Measurements from ENCODE around the gene ABCD1. TPM values are rescaled to one million over a fixed set of nuclear protein-coding genes. Genes with fewer than 3 reads are reported as not detected.

Gene ABCD1
- total and polyA plus RNA-seq, 4 donors, result 4.0 to 10.8 (median 7.6) TPM

DNA sequence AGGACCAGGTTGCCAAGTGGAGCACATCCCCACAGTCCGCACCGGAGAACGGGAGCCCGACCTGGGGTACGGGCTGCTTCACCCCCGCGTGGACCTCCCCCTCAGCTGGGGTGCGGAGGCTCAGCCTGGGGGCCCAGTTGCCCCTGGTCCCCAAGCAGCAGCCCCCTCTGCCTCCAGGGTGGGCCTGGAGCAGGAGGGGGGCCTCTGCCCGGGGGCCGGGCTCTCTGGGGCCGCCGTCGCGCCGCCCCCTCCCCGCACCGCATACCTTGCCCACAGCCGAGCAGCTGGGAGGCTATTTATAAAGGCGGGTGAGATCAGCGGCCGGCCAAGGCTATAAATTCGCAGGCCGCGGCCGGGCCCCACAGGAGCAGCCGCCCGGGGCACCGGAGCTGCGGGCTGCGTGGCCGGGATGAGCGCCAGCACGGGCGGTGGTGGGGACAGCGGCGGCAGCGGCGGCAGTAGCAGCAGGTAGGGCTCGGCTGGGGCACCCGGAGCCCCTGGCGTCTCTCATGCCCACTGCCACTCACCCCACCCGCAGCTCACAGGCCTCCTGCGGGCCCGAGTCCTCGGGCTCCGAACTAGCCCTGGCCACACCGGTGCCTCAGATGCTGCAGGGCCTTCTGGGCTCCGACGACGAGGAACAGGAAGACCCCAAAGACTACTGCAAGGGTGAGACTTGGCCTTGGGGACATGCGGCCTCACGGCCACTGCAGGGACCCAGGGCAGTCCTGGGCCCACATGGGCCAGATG lies 56.2 kb downstream of the ABCD1 start, which contains the start of gene SRPK3 (continued):
- no peak for TF ChIP-seq FOXA2 (IDR thresholded peaks at IDR 0.05)

DNA sequence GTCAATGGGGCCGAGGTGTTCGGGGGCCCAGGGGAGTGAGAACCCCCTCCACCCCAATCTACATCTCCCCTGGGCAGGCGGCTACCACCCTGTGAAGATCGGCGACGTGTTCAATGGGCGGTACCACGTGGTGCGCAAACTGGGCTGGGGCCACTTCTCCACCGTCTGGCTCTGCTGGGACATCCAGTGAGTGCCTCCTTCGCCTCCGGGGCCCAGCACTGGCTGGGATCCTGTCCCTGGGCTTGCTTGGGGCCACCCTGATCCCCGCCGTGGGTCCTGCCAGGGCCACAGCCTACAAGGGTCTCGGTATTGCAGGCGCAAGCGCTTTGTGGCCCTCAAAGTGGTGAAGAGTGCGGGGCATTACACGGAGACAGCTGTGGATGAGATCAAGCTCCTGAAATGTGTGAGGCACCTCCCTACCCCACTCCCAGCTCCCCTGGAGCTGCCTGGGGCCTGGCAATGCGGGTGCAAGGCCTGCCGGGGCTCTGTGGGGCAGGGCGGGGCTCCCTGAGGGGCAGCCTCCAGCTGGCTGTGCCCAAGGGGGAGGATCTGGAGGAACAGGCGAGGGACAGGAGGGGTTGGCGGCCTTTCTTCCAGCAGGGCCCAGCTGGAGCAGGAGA lies 56.9 kb downstream of the ABCD1 start:
- peaks cover 0 to 14% (median 3%) of the 10 kb centered on the region in 4 donors for H3K36me3 ChIP-seq (ENCODE audit: control insufficient read depth in 4 of 4, insufficient read depth in 3 of 4, low read depth in 1 of 4, low read length in 3 of 4)
- H3K4me1 ChIP-seq (ENCODE audit: control insufficient read depth in 4 of 4, insufficient read depth in 4 of 4, low read length in 3 of 4), result no peaks in the 10 kb centered on the region
- no peak overlapping the region for H3K4me3 ChIP-seq (ENCODE audit: low read depth in 1 of 3, low read length in 3 of 3)
- WGBS, result 70% methylated on average over 24 of the region's 24 CpGs
- DNase-seq (ENCODE audit: low spot score), result no peak
- TF ChIP-seq GABPA (IDR thresholded peaks at IDR 0.05 in 1 of 2, conservative IDR thresholded peaks at IDR 0.05 in 1 of 2), result no peak
- TF ChIP-seq, protein P1, sequence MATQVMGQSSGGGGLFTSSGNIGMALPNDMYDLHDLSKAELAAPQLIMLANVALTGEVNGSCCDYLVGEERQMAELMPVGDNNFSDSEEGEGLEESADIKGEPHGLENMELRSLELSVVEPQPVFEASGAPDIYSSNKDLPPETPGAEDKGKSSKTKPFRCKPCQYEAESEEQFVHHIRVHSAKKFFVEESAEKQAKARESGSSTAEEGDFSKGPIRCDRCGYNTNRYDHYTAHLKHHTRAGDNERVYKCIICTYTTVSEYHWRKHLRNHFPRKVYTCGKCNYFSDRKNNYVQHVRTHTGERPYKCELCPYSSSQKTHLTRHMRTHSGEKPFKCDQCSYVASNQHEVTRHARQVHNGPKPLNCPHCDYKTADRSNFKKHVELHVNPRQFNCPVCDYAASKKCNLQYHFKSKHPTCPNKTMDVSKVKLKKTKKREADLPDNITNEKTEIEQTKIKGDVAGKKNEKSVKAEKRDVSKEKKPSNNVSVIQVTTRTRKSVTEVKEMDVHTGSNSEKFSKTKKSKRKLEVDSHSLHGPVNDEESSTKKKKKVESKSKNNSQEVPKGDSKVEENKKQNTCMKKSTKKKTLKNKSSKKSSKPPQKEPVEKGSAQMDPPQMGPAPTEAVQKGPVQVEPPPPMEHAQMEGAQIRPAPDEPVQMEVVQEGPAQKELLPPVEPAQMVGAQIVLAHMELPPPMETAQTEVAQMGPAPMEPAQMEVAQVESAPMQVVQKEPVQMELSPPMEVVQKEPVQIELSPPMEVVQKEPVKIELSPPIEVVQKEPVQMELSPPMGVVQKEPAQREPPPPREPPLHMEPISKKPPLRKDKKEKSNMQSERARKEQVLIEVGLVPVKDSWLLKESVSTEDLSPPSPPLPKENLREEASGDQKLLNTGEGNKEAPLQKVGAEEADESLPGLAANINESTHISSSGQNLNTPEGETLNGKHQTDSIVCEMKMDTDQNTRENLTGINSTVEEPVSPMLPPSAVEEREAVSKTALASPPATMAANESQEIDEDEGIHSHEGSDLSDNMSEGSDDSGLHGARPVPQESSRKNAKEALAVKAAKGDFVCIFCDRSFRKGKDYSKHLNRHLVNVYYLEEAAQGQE (IDR thresholded peaks at IDR 0.05), result no peak
- no peak for TF ChIP-seq YY1 (IDR thresholded peaks at IDR 0.05)
- no peak for TF ChIP-seq TAF1 (conservative IDR thresholded peaks at IDR 0.05)
- TF ChIP-seq, protein P2, sequence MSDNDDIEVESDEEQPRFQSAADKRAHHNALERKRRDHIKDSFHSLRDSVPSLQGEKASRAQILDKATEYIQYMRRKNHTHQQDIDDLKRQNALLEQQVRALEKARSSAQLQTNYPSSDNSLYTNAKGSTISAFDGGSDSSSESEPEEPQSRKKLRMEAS (IDR thresholded peaks at IDR 0.05), result no peak
- TF ChIP-seq NR2F2 (IDR thresholded peaks at IDR 0.05), result no peak
- TF ChIP-seq FOXA1 (IDR thresholded peaks at IDR 0.05), result no peak
- TF ChIP-seq JUND (IDR thresholded peaks at IDR 0.05), result no peak
- no peak for TF ChIP-seq HNF4G (IDR thresholded peaks at IDR 0.05)
- no peak for TF ChIP-seq FOXA2 (IDR thresholded peaks at IDR 0.05)
- no peak for TF ChIP-seq HNF4A (conservative IDR thresholded peaks at IDR 0.05)
- no peak overlapping the region for H3K9ac ChIP-seq (ENCODE audit: low read depth in 1 of 2, low read length in 2 of 2)
- H3K27ac ChIP-seq (ENCODE audit: low read depth in 1 of 2, low read length in 2 of 2), result no peak overlapping the region
- H3K27me3 ChIP-seq (ENCODE audit: control insufficient read depth in 4 of 4, insufficient read depth in 4 of 4, low read length in 3 of 4), result no peaks in the 10 kb centered on the region
- no peaks in the 10 kb centered on the region for H3K9me3 ChIP-seq (ENCODE audit: control insufficient read depth in 4 of 4, low read length in 3 of 4)

DNA sequence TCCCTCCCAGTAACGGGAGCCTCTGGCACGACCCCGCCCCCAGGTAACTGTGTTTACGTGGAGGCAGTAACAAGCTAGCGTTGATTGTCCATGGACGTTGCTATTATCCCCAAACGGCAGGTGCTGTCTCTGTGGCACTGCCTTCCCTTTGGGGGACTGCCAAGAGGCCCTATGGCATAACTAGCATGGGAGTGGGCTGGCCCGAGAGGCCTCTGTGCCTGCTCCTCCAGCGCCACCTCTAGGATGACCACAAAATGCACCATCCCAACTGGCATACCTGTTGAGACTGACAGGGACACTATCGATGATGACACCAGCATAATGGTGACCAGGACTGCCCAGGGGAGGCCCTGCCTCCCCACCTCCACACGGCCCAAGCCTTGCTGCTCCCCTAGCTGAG lies 57.7 kb downstream of the ABCD1 start:
- no peaks in the 10 kb centered on the region for H3K27me3 ChIP-seq (ENCODE audit: control insufficient read depth in 4 of 4, insufficient read depth in 4 of 4, low read length in 3 of 4)
- H3K36me3 ChIP-seq (ENCODE audit: control insufficient read depth in 4 of 4, insufficient read depth in 3 of 4, low read depth in 1 of 4, low read length in 3 of 4), result peaks cover 2 to 18% (median 6%) of the 10 kb centered on the region in 4 donors
- no peaks in the 10 kb centered on the region for H3K9me3 ChIP-seq (ENCODE audit: control insufficient read depth in 4 of 4, low read length in 3 of 4)
- no peak overlapping the region for H3K9ac ChIP-seq (ENCODE audit: low read depth in 1 of 2, low read length in 2 of 2)
- WGBS, result 68% methylated on average over 11 of the region's 11 CpGs
- H3K4me3 ChIP-seq (ENCODE audit: low read depth in 1 of 3, low read length in 3 of 3), result no peak overlapping the region
- no peak for DNase-seq (ENCODE audit: low spot score)
- H3K4me1 ChIP-seq (ENCODE audit: control insufficient read depth in 4 of 4, insufficient read depth in 4 of 4, low read length in 3 of 4), result no peaks in the 10 kb centered on the region
- no peak overlapping the region for H3K27ac ChIP-seq (ENCODE audit: low read depth in 1 of 2, low read length in 2 of 2)
- TF ChIP-seq, protein P3, sequence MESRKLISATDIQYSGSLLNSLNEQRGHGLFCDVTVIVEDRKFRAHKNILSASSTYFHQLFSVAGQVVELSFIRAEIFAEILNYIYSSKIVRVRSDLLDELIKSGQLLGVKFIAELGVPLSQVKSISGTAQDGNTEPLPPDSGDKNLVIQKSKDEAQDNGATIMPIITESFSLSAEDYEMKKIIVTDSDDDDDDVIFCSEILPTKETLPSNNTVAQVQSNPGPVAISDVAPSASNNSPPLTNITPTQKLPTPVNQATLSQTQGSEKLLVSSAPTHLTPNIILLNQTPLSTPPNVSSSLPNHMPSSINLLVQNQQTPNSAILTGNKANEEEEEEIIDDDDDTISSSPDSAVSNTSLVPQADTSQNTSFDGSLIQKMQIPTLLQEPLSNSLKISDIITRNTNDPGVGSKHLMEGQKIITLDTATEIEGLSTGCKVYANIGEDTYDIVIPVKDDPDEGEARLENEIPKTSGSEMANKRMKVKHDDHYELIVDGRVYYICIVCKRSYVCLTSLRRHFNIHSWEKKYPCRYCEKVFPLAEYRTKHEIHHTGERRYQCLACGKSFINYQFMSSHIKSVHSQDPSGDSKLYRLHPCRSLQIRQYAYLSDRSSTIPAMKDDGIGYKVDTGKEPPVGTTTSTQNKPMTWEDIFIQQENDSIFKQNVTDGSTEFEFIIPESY (IDR thresholded peaks at IDR 0.05), result no peak
- TF ChIP-seq HNF4A (conservative IDR thresholded peaks at IDR 0.05) (no peak), EGR1 (IDR thresholded peaks at IDR 0.05; ENCODE audit: low read depth in 2 of 2) (no peak), JUND (IDR thresholded peaks at IDR 0.05) (no peak)
- TF ChIP-seq, protein P4, sequence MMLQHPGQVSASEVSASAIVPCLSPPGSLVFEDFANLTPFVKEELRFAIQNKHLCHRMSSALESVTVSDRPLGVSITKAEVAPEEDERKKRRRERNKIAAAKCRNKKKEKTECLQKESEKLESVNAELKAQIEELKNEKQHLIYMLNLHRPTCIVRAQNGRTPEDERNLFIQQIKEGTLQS (IDR thresholded peaks at IDR 0.05), result no peak
- TF ChIP-seq, protein P1 (IDR thresholded peaks at IDR 0.05), result no peak

All from liver (tissue), 9 donors.